HL-60 (cell line): ENCODE data around the gene NDUFAF7.

Source experiments
- POLR2AphosphoS5 ChIP-seq: IDR thresholded peaks from 2 replicates; pipeline ENCODE4 v1.6.1; 2012; ENCODE audit warnings: low read depth
- TF ChIP-seq, protein P1 (sequence below): IDR thresholded peaks from one replicate; pipeline ENCODE4 v1.5.1; 2011; ENCODE audit warnings: low read length, control low read depth, inconsistent platforms; ENCODE audit not compliant: insufficient read depth

DNA sequence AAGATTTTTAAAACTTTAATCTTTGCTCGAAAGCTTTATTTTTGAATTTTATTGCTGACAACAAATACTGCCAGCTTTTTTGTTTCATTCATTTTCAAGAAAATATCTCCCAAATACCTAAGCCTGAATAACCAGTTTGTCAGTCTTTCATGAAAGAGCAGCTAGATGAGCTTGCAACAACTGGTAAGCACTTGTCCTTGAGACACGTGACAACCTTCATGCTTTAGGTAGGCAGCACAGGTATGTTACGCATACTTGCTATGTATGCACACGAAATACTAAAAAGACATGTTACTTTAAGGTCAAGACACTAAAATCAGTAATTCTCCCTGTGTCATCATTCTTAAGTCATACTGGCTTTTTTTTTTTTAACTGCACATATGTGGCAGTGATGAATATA, 12.4 kb upstream of the NDUFAF7 start:
- TF ChIP-seq, protein P1, sequence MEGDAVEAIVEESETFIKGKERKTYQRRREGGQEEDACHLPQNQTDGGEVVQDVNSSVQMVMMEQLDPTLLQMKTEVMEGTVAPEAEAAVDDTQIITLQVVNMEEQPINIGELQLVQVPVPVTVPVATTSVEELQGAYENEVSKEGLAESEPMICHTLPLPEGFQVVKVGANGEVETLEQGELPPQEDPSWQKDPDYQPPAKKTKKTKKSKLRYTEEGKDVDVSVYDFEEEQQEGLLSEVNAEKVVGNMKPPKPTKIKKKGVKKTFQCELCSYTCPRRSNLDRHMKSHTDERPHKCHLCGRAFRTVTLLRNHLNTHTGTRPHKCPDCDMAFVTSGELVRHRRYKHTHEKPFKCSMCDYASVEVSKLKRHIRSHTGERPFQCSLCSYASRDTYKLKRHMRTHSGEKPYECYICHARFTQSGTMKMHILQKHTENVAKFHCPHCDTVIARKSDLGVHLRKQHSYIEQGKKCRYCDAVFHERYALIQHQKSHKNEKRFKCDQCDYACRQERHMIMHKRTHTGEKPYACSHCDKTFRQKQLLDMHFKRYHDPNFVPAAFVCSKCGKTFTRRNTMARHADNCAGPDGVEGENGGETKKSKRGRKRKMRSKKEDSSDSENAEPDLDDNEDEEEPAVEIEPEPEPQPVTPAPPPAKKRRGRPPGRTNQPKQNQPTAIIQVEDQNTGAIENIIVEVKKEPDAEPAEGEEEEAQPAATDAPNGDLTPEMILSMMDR = no peak
- TF ChIP-seq POLR2AphosphoS5 = no peak
